WTC11 (cell line): ENCODE measurements around the gene EYS. TPM values are rescaled to one million over a fixed set of nuclear protein-coding genes. Genes with fewer than 3 reads are reported as not detected.

Experiments used
- ATAC-seq: fragments of 200-7000 bp; cut with Tn5 transposase; 2 replicates; pipeline ENCODE4 v1.10.0; 2021; ENCODE audit warnings: mild to moderate bottlenecking, moderate library complexity
- CTCF ChIA-PET: fragments of 300-600 bp; sonication (Branson Sonifier 250); formaldehyde crosslinking; loops from one replicate; lab custom pipeline; 2021; ENCODE audit warnings: antibody characterized with exemption; lab: Charles Lee
- POLR2A ChIA-PET: fragments of 350-600 bp; sonication (Branson Sonifier 250); formaldehyde crosslinking; loops from one replicate; lab custom pipeline; 2021; ENCODE audit warnings: antibody characterized with exemption; lab: Charles Lee
- DNase-seq: peaks from one replicate; pipeline ENCODE4 v3.0.0; 2021; ENCODE audit warnings: low spot score
- H3K27ac Mint-ChIP-seq: 2 replicates; pipeline ENCODE4 v1.8.0; 2021; ENCODE audit warnings: mixed read lengths
- H3K27me3 Mint-ChIP-seq: 2 replicates; pipeline ENCODE4 v1.8.0; 2021; ENCODE audit warnings: low read depth, mild to moderate bottlenecking, moderate library complexity, mixed read lengths
- H3K36me3 Mint-ChIP-seq: 2 replicates; pipeline ENCODE4 v1.8.0; 2021; ENCODE audit warnings: mixed read lengths
- H3K4me1 Mint-ChIP-seq: 2 replicates; pipeline ENCODE4 v1.8.0; 2022; ENCODE audit warnings: mixed read lengths
- H3K4me3 Mint-ChIP-seq: 2 replicates; pipeline ENCODE4 v1.8.0; 2021; ENCODE audit warnings: mild to moderate bottlenecking, moderate library complexity, mixed read lengths
- H3K9me3 Mint-ChIP-seq: 2 replicates; pipeline ENCODE4 v1.8.0; 2021; ENCODE audit warnings: mixed read lengths
- ATF1 ChIP-seq: sonication (generic); formaldehyde crosslinking; IDR thresholded peaks from 2 replicates; pipeline ENCODE4 v1.8.1; 2023; ENCODE audit warnings: mild to moderate bottlenecking, moderate library complexity, missing genetic modification reagents
- CDX4 ChIP-seq: fragments of 250-450 bp; sonication (Bioruptor Pico); IDR thresholded peaks from 2 replicates; pipeline ENCODE4 v1.9.0; 2021; ENCODE audit warnings: moderate library complexity, mild to moderate bottlenecking, inconsistent platforms, borderline replicate concordance
- CTCF ChIP-seq: fragments of 200-600 bp; IDR thresholded peaks from 2 replicates; pipeline ENCODE4 v1.8.0; 2022; ENCODE audit warnings: antibody characterized with exemption
- E2F1 ChIP-seq: sonication (generic); formaldehyde crosslinking; IDR thresholded peaks from 2 replicates; pipeline ENCODE4 v1.8.0; 2022; ENCODE audit warnings: mild to moderate bottlenecking, missing genetic modification reagents
- ELF4 ChIP-seq: sonication (generic); formaldehyde crosslinking; IDR thresholded peaks from 2 replicates; pipeline ENCODE4 v1.8.1; 2022; ENCODE audit warnings: low read depth, mild to moderate bottlenecking, moderate library complexity, missing genetic modification reagents
- ERG ChIP-seq: fragments of 250-450 bp; sonication (Bioruptor Pico); IDR thresholded peaks from 2 replicates; pipeline ENCODE4 v1.8.0; 2021; ENCODE audit warnings: mild to moderate bottlenecking
- FOXJ3 ChIP-seq: sonication (generic); formaldehyde crosslinking; IDR thresholded peaks from 2 replicates; pipeline ENCODE4 v1.9.0; 2021; ENCODE audit warnings: missing genetic modification reagents, mild to moderate bottlenecking, borderline replicate concordance
- FOXK1 ChIP-seq: sonication (generic); formaldehyde crosslinking; IDR thresholded peaks from 2 replicates; pipeline ENCODE4 v1.8.0; 2022; ENCODE audit warnings: mild to moderate bottlenecking, moderate library complexity, missing genetic modification reagents
- GABPB1 ChIP-seq: sonication (generic); formaldehyde crosslinking; IDR thresholded peaks from 2 replicates; pipeline ENCODE4 v1.8.1; 2023; ENCODE audit warnings: mild to moderate bottlenecking, missing genetic modification reagents
- JAZF1 ChIP-seq: fragments of 250-450 bp; sonication (Bioruptor Pico); IDR thresholded peaks from 2 replicates; pipeline ENCODE4 v1.9.0; 2021; ENCODE audit warnings: moderate library complexity, mild to moderate bottlenecking, inconsistent platforms
- MXD4 ChIP-seq: fragments of 250-450 bp; sonication (Bioruptor Pico); IDR thresholded peaks from 2 replicates; pipeline ENCODE4 v1.8.0; 2021; ENCODE audit warnings: mild to moderate bottlenecking, moderate library complexity, borderline replicate concordance
- MYBL2 ChIP-seq: sonication (generic); formaldehyde crosslinking; IDR thresholded peaks from 2 replicates; pipeline ENCODE4 v1.8.1; 2023; ENCODE audit warnings: mild to moderate bottlenecking, moderate library complexity, missing genetic modification reagents
- RELA ChIP-seq: sonication (generic); formaldehyde crosslinking; IDR thresholded peaks from 2 replicates; pipeline ENCODE4 v1.8.1; 2022; ENCODE audit warnings: missing genetic modification reagents, mild to moderate bottlenecking, borderline replicate concordance
- SMAD3 ChIP-seq: sonication (generic); formaldehyde crosslinking; IDR thresholded peaks from 2 replicates; pipeline ENCODE4 v1.8.0; 2022; ENCODE audit warnings: missing genetic modification reagents, mild to moderate bottlenecking, borderline replicate concordance
- SMAD4 ChIP-seq: sonication (generic); formaldehyde crosslinking; IDR thresholded peaks from 2 replicates; pipeline ENCODE4 v1.8.0; 2022; ENCODE audit warnings: mild to moderate bottlenecking, missing genetic modification reagents
- TCF7 ChIP-seq: sonication (generic); formaldehyde crosslinking; IDR thresholded peaks from 2 replicates; pipeline ENCODE4 v1.8.0; 2022; ENCODE audit warnings: mild to moderate bottlenecking, low read depth, missing genetic modification reagents, moderate library complexity
- TEAD4 ChIP-seq: sonication (generic); formaldehyde crosslinking; IDR thresholded peaks from 2 replicates; pipeline ENCODE4 v1.8.0; 2022; ENCODE audit warnings: mild to moderate bottlenecking, missing genetic modification reagents
- ZBTB43 ChIP-seq: sonication (generic); formaldehyde crosslinking; IDR thresholded peaks from 2 replicates; pipeline ENCODE4 v1.8.1; 2023; ENCODE audit warnings: mild to moderate bottlenecking, missing genetic modification reagents
- ZNF232 ChIP-seq: sonication (generic); formaldehyde crosslinking; IDR thresholded peaks from 2 replicates; pipeline ENCODE4 v1.8.0; 2022; ENCODE audit warnings: mild to moderate bottlenecking, missing genetic modification reagents
- ZNF423 ChIP-seq: fragments of 250-450 bp; sonication (Bioruptor Pico); IDR thresholded peaks from 2 replicates; pipeline ENCODE4 v2.1.2; 2022; ENCODE audit warnings: mild to moderate bottlenecking, moderate library complexity
- total RNA-seq: library from RNA; stranded (reverse); gene quantifications from 3 replicates; pipeline ENCODE4 v1.2.3, GENCODE V29; 2021
- TF ChIP-seq, protein P1 (sequence below): sonication (generic); formaldehyde crosslinking; conservative IDR thresholded peaks from 2 replicates; pipeline ENCODE4 v1.8.1; 2022; ENCODE audit warnings: mild to moderate bottlenecking, missing genetic modification reagents
- TF ChIP-seq, protein P2 (sequence below): sonication (generic); formaldehyde crosslinking; IDR thresholded peaks from 2 replicates; pipeline ENCODE4 v1.8.1; 2023; ENCODE audit warnings: mild to moderate bottlenecking, moderate library complexity, missing genetic modification reagents
- TF ChIP-seq, protein P3 (sequence below): sonication (generic); formaldehyde crosslinking; IDR thresholded peaks from 2 replicates; pipeline ENCODE4 v1.8.1; 2022; ENCODE audit warnings: mild to moderate bottlenecking, missing genetic modification reagents, moderate library complexity, borderline replicate concordance
- TF ChIP-seq, protein P4 (sequence below): sonication (generic); formaldehyde crosslinking; IDR thresholded peaks from 2 replicates; pipeline ENCODE4 v1.8.0; 2023; ENCODE audit warnings: mild to moderate bottlenecking, missing genetic modification reagents

The EYS gene
- total RNA-seq, 1 experiment from 2014 or later: not detected

GRCh38 chr6:64259372-64259771 lies 1447.7 kb downstream of the EYS start:
- no peak overlapping the region for H3K4me3 Mint-ChIP-seq
- POLR2A ChIA-PET: no interaction called here
- TF ChIP-seq ERG: no peak
- TF ChIP-seq, protein P1, sequence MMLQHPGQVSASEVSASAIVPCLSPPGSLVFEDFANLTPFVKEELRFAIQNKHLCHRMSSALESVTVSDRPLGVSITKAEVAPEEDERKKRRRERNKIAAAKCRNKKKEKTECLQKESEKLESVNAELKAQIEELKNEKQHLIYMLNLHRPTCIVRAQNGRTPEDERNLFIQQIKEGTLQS (CRISPR knock-in tag): no peak
- TF ChIP-seq SMAD4 (CRISPR knock-in tag): no peak
- TF ChIP-seq TEAD4 (CRISPR knock-in tag): no peak
- no peak for TF ChIP-seq ATF1 (CRISPR knock-in tag)
- TF ChIP-seq CDX4 (CRISPR knock-in tag): no peak
- no peak for TF ChIP-seq RELA
- TF ChIP-seq JAZF1 (CRISPR knock-in tag): no peak
- no peak for TF ChIP-seq ZNF423 (CRISPR knock-in tag)
- no peak for TF ChIP-seq MXD4 (CRISPR knock-in tag)
- TF ChIP-seq GABPB1 (CRISPR knock-in tag): no peak

DNA sequence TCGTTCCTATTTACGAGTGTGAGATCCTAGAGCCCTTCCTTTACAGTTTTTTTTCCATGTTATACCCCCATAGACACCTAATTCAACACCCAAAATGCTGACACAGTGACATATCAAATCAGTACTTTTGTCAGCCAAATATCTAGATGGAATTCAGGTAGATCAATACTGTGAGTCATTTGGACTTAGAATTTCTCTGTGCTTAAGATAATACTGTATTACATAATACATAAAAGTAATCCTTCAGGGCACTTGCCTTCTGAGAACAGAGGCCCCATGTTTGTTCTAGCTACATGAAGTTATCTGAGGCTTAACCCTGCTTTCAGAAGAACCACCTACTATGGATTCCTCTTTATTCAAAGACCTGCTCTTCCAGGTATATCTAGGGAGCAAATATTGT lies 1448.3 kb downstream of the EYS start:
- CTCF ChIA-PET: no interaction called here
- Mint-ChIP-seq H3K9me3 (peaks cover 30% of the 10 kb centered on the region), H3K36me3 (peaks cover 2% of the 10 kb centered on the region), H3K4me3 (no peak overlapping the region), H3K27ac (no peak overlapping the region), H3K27me3 (peaks cover 3% of the 10 kb centered on the region; the same call in 1 of the 2 replicates), H3K4me1 (peaks cover 26% of the 10 kb centered on the region)
- ATAC-seq: no peak
- DNase-seq: no peak
- POLR2A ChIA-PET: no interaction called here
- no peak for TF ChIP-seq ELF4
- no peak for TF ChIP-seq TCF7 (CRISPR knock-in tag)
- no peak for TF ChIP-seq CTCF
- TF ChIP-seq FOXJ3 (CRISPR knock-in tag): no peak
- TF ChIP-seq, protein P2, sequence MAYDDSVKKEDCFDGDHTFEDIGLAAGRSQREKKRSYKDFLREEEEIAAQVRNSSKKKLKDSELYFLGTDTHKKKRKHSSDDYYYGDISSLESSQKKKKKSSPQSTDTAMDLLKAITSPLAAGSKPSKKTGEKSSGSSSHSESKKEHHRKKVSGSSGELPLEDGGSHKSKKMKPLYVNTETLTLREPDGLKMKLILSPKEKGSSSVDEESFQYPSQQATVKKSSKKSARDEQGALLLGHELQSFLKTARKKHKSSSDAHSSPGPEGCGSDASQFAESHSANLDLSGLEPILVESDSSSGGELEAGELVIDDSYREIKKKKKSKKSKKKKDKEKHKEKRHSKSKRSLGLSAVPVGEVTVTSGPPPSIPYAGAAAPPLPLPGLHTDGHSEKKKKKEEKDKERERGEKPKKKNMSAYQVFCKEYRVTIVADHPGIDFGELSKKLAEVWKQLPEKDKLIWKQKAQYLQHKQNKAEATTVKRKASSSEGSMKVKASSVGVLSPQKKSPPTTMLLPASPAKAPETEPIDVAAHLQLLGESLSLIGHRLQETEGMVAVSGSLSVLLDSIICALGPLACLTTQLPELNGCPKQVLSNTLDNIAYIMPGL (CRISPR knock-in tag): no peak
- TF ChIP-seq E2F1 (CRISPR knock-in tag): no peak
- no peak for TF ChIP-seq MYBL2
- TF ChIP-seq FOXK1 (CRISPR knock-in tag): no peak
- no peak for TF ChIP-seq ZBTB43 (CRISPR knock-in tag)
- no peak for TF ChIP-seq SMAD3 (CRISPR knock-in tag)
- no peak for TF ChIP-seq ZNF232
- TF ChIP-seq, protein P3, sequence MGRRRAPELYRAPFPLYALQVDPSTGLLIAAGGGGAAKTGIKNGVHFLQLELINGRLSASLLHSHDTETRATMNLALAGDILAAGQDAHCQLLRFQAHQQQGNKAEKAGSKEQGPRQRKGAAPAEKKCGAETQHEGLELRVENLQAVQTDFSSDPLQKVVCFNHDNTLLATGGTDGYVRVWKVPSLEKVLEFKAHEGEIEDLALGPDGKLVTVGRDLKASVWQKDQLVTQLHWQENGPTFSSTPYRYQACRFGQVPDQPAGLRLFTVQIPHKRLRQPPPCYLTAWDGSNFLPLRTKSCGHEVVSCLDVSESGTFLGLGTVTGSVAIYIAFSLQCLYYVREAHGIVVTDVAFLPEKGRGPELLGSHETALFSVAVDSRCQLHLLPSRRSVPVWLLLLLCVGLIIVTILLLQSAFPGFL (CRISPR knock-in tag): no peak
- TF ChIP-seq, protein P4, sequence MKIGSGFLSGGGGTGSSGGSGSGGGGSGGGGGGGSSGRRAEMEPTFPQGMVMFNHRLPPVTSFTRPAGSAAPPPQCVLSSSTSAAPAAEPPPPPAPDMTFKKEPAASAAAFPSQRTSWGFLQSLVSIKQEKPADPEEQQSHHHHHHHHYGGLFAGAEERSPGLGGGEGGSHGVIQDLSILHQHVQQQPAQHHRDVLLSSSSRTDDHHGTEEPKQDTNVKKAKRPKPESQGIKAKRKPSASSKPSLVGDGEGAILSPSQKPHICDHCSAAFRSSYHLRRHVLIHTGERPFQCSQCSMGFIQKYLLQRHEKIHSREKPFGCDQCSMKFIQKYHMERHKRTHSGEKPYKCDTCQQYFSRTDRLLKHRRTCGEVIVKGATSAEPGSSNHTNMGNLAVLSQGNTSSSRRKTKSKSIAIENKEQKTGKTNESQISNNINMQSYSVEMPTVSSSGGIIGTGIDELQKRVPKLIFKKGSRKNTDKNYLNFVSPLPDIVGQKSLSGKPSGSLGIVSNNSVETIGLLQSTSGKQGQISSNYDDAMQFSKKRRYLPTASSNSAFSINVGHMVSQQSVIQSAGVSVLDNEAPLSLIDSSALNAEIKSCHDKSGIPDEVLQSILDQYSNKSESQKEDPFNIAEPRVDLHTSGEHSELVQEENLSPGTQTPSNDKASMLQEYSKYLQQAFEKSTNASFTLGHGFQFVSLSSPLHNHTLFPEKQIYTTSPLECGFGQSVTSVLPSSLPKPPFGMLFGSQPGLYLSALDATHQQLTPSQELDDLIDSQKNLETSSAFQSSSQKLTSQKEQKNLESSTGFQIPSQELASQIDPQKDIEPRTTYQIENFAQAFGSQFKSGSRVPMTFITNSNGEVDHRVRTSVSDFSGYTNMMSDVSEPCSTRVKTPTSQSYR (CRISPR knock-in tag): no peak

More at GRCh38 chr6:64259372-64259771, 1447.7 kb downstream of the EYS start:
- no peak overlapping the region for H3K27ac Mint-ChIP-seq
- no peak for DNase-seq
- peaks cover 2% of the 10 kb centered on the region for H3K36me3 Mint-ChIP-seq
- no peak for ATAC-seq
- peaks cover 28% of the 10 kb centered on the region for H3K4me1 Mint-ChIP-seq
- peaks cover 3% of the 10 kb centered on the region; the same call in 1 of the 2 replicates for H3K27me3 Mint-ChIP-seq
- peaks cover 29% of the 10 kb centered on the region for H3K9me3 Mint-ChIP-seq
- CTCF ChIA-PET: no interaction called here
